H1 (cell line): ENCODE results near the gene CAPN2. TPM values are rescaled to one million over a fixed set of nuclear protein-coding genes. Genes with fewer than 3 reads are reported as not detected.
A peak's percentile ranks its signal among the peaks of the same experiment; 100 is the strongest.

Experiments
- CTCF ChIA-PET: fragments of 300-600 bp; sonication (Branson Sonifier 250); formaldehyde crosslinking; loops from one replicate; lab custom pipeline; 2021; ENCODE audit not compliant: partially characterized antibody; lab: Charles Lee
- POLR2A ChIA-PET: fragments of 300-600 bp; sonication (Branson Sonifier 250); formaldehyde crosslinking; loops from one replicate; lab custom pipeline; 2021; ENCODE audit warnings: inconsistent platforms; ENCODE audit not compliant: partially characterized antibody; lab: Charles Lee
- DNase-seq, 2 experiments: peaks; one replicate each; pipeline versions ENCODE4 v3.0.0 to v3.0.0-alpha.2; 2010 to 2022; ENCODE audit warnings: low spot score in 2 of 2, low read depth in 1 of 2, mixed read lengths in 1 of 2
- FAIRE-seq: peaks from 2 replicates; lab custom pipeline; 2011; peaks lifted over from hg19 to GRCh38; lab: Jason Lieb, UNC
- H2AFZ ChIP-seq: 2 replicates; pipeline ENCODE4 v1.8.1; 2012; ENCODE audit warnings: low read length, inconsistent platforms
- H2AK5ac ChIP-seq: 2 replicates; pipeline ENCODE4 v1.6.1; 2013; ENCODE audit warnings: low read depth, low read length
- H2BK120ac ChIP-seq: replicated peaks from 2 replicates; pipeline ENCODE3; 2013; ENCODE audit warnings: low read depth, low read length, inconsistent platforms
- H2BK12ac ChIP-seq: 2 replicates; pipeline ENCODE4 v1.6.1; 2013; ENCODE audit warnings: low read depth, low read length
- H2BK15ac ChIP-seq: 2 replicates; pipeline ENCODE4 v1.6.1; 2013; ENCODE audit warnings: low read length
- H2BK20ac ChIP-seq: 2 replicates; pipeline ENCODE4 v1.6.1; 2013; ENCODE audit warnings: low read length
- H2BK5ac ChIP-seq: 2 replicates; pipeline ENCODE4 v1.6.1; 2013; ENCODE audit warnings: low read depth, low read length
- H3K14ac ChIP-seq: 2 replicates; pipeline ENCODE4 v1.6.1; 2013; ENCODE audit warnings: inconsistent platforms; ENCODE audit not compliant: insufficient read length
- H3K18ac ChIP-seq: 2 replicates; pipeline ENCODE4 v1.6.1; 2013; ENCODE audit warnings: low read length; ENCODE audit errors: extremely low read depth
- H3K23ac ChIP-seq: 2 replicates; pipeline ENCODE4 v1.6.1; 2013; ENCODE audit warnings: inconsistent platforms; ENCODE audit not compliant: insufficient read length
- H3K23me2 ChIP-seq: 2 replicates; pipeline ENCODE4 v1.6.1; 2013; ENCODE audit warnings: low read depth, low read length
- H3K27ac ChIP-seq: 2 replicates; pipeline ENCODE4 v1.6.1; 2011; ENCODE audit warnings: low read depth, low read length, inconsistent platforms
- H3K27me3 ChIP-seq, 4 experiments: replicated peaks in 1 of 4; 1 replicate in 1 of 4; 2 replicates in 3 of 4; pipeline versions ENCODE4 v1.6.1 to v1.8.1; 2011 to 2013; ENCODE audit warnings: low read length in 3 of 4, mild to moderate bottlenecking in 3 of 4, inconsistent platforms in 2 of 4, mixed read lengths in 2 of 4, moderate library complexity in 1 of 4; ENCODE audit not compliant: control insufficient read depth in 3 of 4, insufficient read depth in 3 of 4; ENCODE audit errors: extremely low read depth in 1 of 4
- H3K36me3 ChIP-seq, 4 experiments: 2 replicates each; pipeline versions ENCODE4 v1.6.1 to v1.8.1; 2011 to 2013; ENCODE audit warnings: mild to moderate bottlenecking in 4 of 4, low read length in 3 of 4, moderate library complexity in 2 of 4, control low read depth in 1 of 4, inconsistent platforms in 1 of 4; ENCODE audit not compliant: insufficient read depth in 4 of 4, control insufficient read depth in 2 of 4
- H3K4ac ChIP-seq: replicated peaks from 2 replicates; pipeline ENCODE3; 2013; ENCODE audit warnings: low read length, low read depth, mixed read lengths, inconsistent platforms; ENCODE audit not compliant: insufficient read length
- H3K4me1 ChIP-seq, 4 experiments: replicated peaks in 1 of 4; 1 replicate in 1 of 4; 2 replicates in 3 of 4; pipeline versions ENCODE4 v1.6.1 to v1.8.1; 2011 to 2013; ENCODE audit warnings: low read length in 3 of 4, inconsistent platforms in 2 of 4, mixed read lengths in 1 of 4; ENCODE audit not compliant: insufficient read depth in 4 of 4, control insufficient read depth in 3 of 4
- H3K4me2 ChIP-seq, 2 experiments: 2 replicates each; pipeline versions ENCODE4 v1.6.1 to v1.8.1; 2011 to 2013; ENCODE audit warnings: low read depth in 2 of 2, low read length in 2 of 2, control low read depth in 1 of 2, inconsistent platforms in 1 of 2, mild to moderate bottlenecking in 1 of 2; ENCODE audit not compliant: insufficient read depth in 1 of 2
- H3K4me3 ChIP-seq, 4 experiments: fragments of 200-600, 300-600 bp in 1 of 4; sonication (generic), shearing (Covaris generic), sonication (Bioruptor Twin) in 1 of 4; 2 replicates each; pipeline versions ENCODE4 v1.5.1 to v1.8.1; 2011 to 2016; ENCODE audit warnings: low read length in 4 of 4, low read depth in 3 of 4, control low read depth in 2 of 4, inconsistent platforms in 2 of 4, mild to moderate bottlenecking in 2 of 4, mixed read lengths in 1 of 4, moderate library complexity in 1 of 4; ENCODE audit not compliant: insufficient read depth in 2 of 4; ENCODE audit errors: extremely low read depth in 1 of 4
- H3K56ac ChIP-seq: replicated peaks from 2 replicates; pipeline ENCODE3; 2013; ENCODE audit warnings: low read depth, mild to moderate bottlenecking, mixed read lengths, low read length, inconsistent platforms; ENCODE audit not compliant: insufficient read length
- H3K79me1 ChIP-seq: 2 replicates; pipeline ENCODE4 v1.6.1; 2013; ENCODE audit warnings: low read depth, low read length, control low read depth
- H3K79me2 ChIP-seq, 2 experiments: 2 replicates each; pipeline versions ENCODE4 v1.6.1 to v1.8.1; 2012 to 2013; ENCODE audit warnings: low read length in 2 of 2, mild to moderate bottlenecking in 2 of 2, inconsistent platforms in 1 of 2; ENCODE audit not compliant: insufficient read depth in 2 of 2, control insufficient read depth in 1 of 2
- H3K9ac ChIP-seq, 4 experiments: replicated peaks in 1 of 4; 1 replicate in 1 of 4; 2 replicates in 3 of 4; pipeline versions ENCODE4 v1.6.1 to v1.8.1; 2011 to 2013; ENCODE audit warnings: low read depth in 3 of 4, low read length in 3 of 4, control low read depth in 2 of 4, mild to moderate bottlenecking in 2 of 4, moderate library complexity in 2 of 4, inconsistent platforms in 1 of 4; ENCODE audit errors: extremely low read depth in 1 of 4
- H3K9me3 ChIP-seq, 2 experiments: 2 replicates each; pipeline versions ENCODE4 v1.6.1 to v1.8.1; 2012 to 2013; ENCODE audit warnings: mild to moderate bottlenecking in 2 of 2, moderate library complexity in 2 of 2, control low read depth in 1 of 2, inconsistent platforms in 1 of 2, low read depth in 1 of 2, low read length in 1 of 2, mixed read lengths in 1 of 2; ENCODE audit not compliant: insufficient read depth in 2 of 2
- H4K20me1 ChIP-seq, 2 experiments: replicated peaks in 1 of 2; 2 replicates each; pipeline versions ENCODE3 to v1.8.1; 2011 to 2013; ENCODE audit warnings: inconsistent platforms in 2 of 2, low read length in 2 of 2, mild to moderate bottlenecking in 1 of 2; ENCODE audit not compliant: insufficient read depth in 2 of 2, control insufficient read depth in 1 of 2
- H4K5ac ChIP-seq: 2 replicates; pipeline ENCODE4 v1.6.1; 2013; ENCODE audit warnings: low read length, low read depth, mixed read lengths, inconsistent platforms; ENCODE audit not compliant: insufficient read length
- H4K8ac ChIP-seq: 2 replicates; pipeline ENCODE4 v1.8.0; 2013; ENCODE audit warnings: mild to moderate bottlenecking, moderate library complexity, low read length, inconsistent platforms; ENCODE audit not compliant: insufficient read depth; ENCODE audit errors: extremely low read depth
- H4K91ac ChIP-seq: replicated peaks from 2 replicates; pipeline ENCODE3; 2013; ENCODE audit warnings: low read length, mixed read lengths, inconsistent platforms; ENCODE audit not compliant: insufficient read length
- CHD2 ChIP-seq: IDR thresholded peaks from 2 replicates; pipeline ENCODE4 v1.6.1; 2012; ENCODE audit warnings: low read length, improper control_type of control experiment
- CREB1 ChIP-seq: IDR thresholded peaks from 2 replicates; pipeline ENCODE4 v1.6.1; 2012; ENCODE audit warnings: inconsistent platforms
- CTBP2 ChIP-seq: IDR thresholded peaks from 2 replicates; pipeline ENCODE4 v1.7.0; 2011; ENCODE audit warnings: borderline replicate concordance, mild to moderate bottlenecking, moderate library complexity, mixed read lengths, low read length; ENCODE audit not compliant: insufficient read depth, insufficient read length
- CTCF ChIP-seq, 3 experiments: IDR thresholded peaks; 1 replicate in 2 of 3; 2 replicates in 1 of 3; pipeline versions ENCODE4 v1.5.1 to v1.6.1; 2011; ENCODE audit warnings: low read length in 3 of 3, mild to moderate bottlenecking in 3 of 3, inconsistent platforms in 2 of 3, low read depth in 1 of 3, moderate library complexity in 1 of 3; ENCODE audit not compliant: insufficient read depth in 1 of 3; ENCODE audit errors: control extremely low read depth in 1 of 3
- EGR1 ChIP-seq: IDR thresholded peaks from 2 replicates; pipeline ENCODE4 v1.6.1; 2011; ENCODE audit warnings: low read depth, low read length, borderline replicate concordance
- FOSL1 ChIP-seq: IDR thresholded peaks from 2 replicates; pipeline ENCODE4 v1.6.1; 2011; ENCODE audit warnings: mild to moderate bottlenecking, low read depth, low read length, moderate library complexity; ENCODE audit not compliant: insufficient read depth
- HDAC6 ChIP-seq: IDR thresholded peaks from one replicate; pipeline ENCODE4 v1.7.1; 2012; ENCODE audit warnings: low read depth, mild to moderate bottlenecking, inconsistent platforms, low read length, moderate library complexity
- JUND ChIP-seq: IDR thresholded peaks from 2 replicates; pipeline ENCODE4 v1.6.1; 2011; ENCODE audit warnings: mild to moderate bottlenecking, improper control_type of control experiment, low read length
- PHF8 ChIP-seq: fragments of 200-600 bp; sonication (generic); conservative IDR thresholded peaks from 2 replicates; pipeline ENCODE4 v1.7.1; 2012; ENCODE audit warnings: low read depth, mild to moderate bottlenecking, inconsistent platforms, low read length, moderate library complexity
- SIX5 ChIP-seq: IDR thresholded peaks from 2 replicates; pipeline ENCODE4 v1.6.1; 2011; ENCODE audit warnings: mild to moderate bottlenecking, low read depth, low read length
- TAF7 ChIP-seq: optimal IDR thresholded peaks from 2 replicates; pipeline ENCODE3; 2011; ENCODE audit warnings: low read depth, mild to moderate bottlenecking, inconsistent platforms, low read length, moderate library complexity, borderline replicate concordance
- YY1 ChIP-seq: IDR thresholded peaks from 2 replicates; pipeline ENCODE4 v1.6.1; 2011; ENCODE audit warnings: low read depth, mild to moderate bottlenecking, low read length
- WGBS, 2 experiments: shearing (Covaris generic) in 1 of 2; methylation state at CpG; one replicate each; pipeline versions ENCODE4 v1.1.6 to v1.1.7; 2013 to 2015; ENCODE audit warnings: low lambda C conversion rate in 2 of 2, mixed read lengths in 2 of 2, inconsistent platforms in 1 of 2, low coverage in 1 of 2, missing lambda C conversion rate in 1 of 2; ENCODE audit not compliant: insufficient replicate concordance in 2 of 2, insufficient coverage in 1 of 2, insufficient read length in 1 of 2; ENCODE audit errors: extremely low coverage in 1 of 2, missing lambda C conversion rate in 1 of 2; 5-methylcytosine and 5-hydroxymethylcytosine counted together
- polyA plus RNA-seq, 7 experiments: library from polyadenylated mRNA; depleted of rRNA in 3 of 7; stranded (reverse) in 5 of 7; unstranded in 2 of 7; fragments of >200 nt in 5 of 7; fragments of 200-250 nt in 2 of 7; gene quantifications; 1 replicate in 5 of 7; 2 replicates in 1 of 7; 4 replicates in 1 of 7; pipeline versions ENCODE4 v1.2.1 to v1.2.3, GENCODE V29; 2011 to 2013; ENCODE audit warnings: missing spikeins in 2 of 7, mixed read lengths in 2 of 7
- total RNA-seq: library from RNA; stranded (reverse); fragmentation: NEBNext Ultra II Directional; extraction: Animal tissue kit (Norgen Biotek cat#: 25700); gene quantifications from 2 replicates; pipeline ENCODE4 v1.2.1, GENCODE V29; 2021

CAPN2 gene
- total and polyA plus RNA-seq, 2 of the 8 experiments (the other 6 are each of a cell fraction or from before 2014, with no cell fraction given), result 9.2 to 10.3 TPM

GRCh38 chr1:223708001-223708359, 4.4 kb upstream of the CAPN2 start:
- WGBS, 2 experiments, result 80% methylated on average over 5 of the region's 5 CpGs; no CpG with 5 or more reads in 1 of the 2 experiments
- no peak overlapping the region for H2AK5ac ChIP-seq
- no peak overlapping the region for H4K91ac ChIP-seq
- ChIA-PET POLR2A (interaction anchor here (1.0 kb wide), 1 partner anchor 138 kb away, joined by 3 read pairs; the partner anchor contains the start of gene TP53BP2), CTCF (interaction anchor here (0.8 to 5.6 kb wide), 12 partner anchors 9 to 151 kb away, joined by 3 to 62 read pairs (median 4); no protein-coding TSS in a partner anchor)
- H3K4me1 ChIP-seq, result peaks cover 0 to 3% (median 0%) of the 10 kb centered on the region in 4 experiments; a peak in 2 of 7 replicates
- no peak overlapping the region for H2BK20ac ChIP-seq
- H2BK15ac ChIP-seq, result no peak overlapping the region
- FAIRE-seq, result no peak
- 0 out of 2 replicates have a peak overlapping the region, but pooled peaks have one; percentile 16 for H2BK5ac ChIP-seq
- no peak overlapping the region for H3K9ac ChIP-seq
- no peak overlapping the region for H4K5ac ChIP-seq
- H3K27ac ChIP-seq, result no peak overlapping the region
- H3K4me3 ChIP-seq, result no peak overlapping the region
- peaks cover 5% of the 10 kb centered on the region; the same call in 1 of the 2 replicates for H3K23me2 ChIP-seq
- no peak overlapping the region for H3K23ac ChIP-seq
- no peak overlapping the region for H3K4ac ChIP-seq
- no peaks in the 10 kb centered on the region for H4K20me1 ChIP-seq
- no peaks in the 10 kb centered on the region for H3K79me2 ChIP-seq
- no peak overlapping the region for H3K14ac ChIP-seq
- peaks cover 0 to 16% (median 8%) of the 10 kb centered on the region in 4 experiments; a peak in 5 of 7 replicates for H3K27me3 ChIP-seq
- no peak overlapping the region for H3K56ac ChIP-seq
- H3K79me1 ChIP-seq, result no peaks in the 10 kb centered on the region
- H3K4me2 ChIP-seq, result no peak overlapping the region
- 0 out of 2 replicates have a peak overlapping the region, but pooled peaks have one; percentile 63 for H2AFZ ChIP-seq
- no peaks in the 10 kb centered on the region for H3K9me3 ChIP-seq
- H3K18ac ChIP-seq, result no peak overlapping the region; the same call in 1 of the 2 replicates
- H4K8ac ChIP-seq, result no peak overlapping the region
- no peak overlapping the region for H2BK12ac ChIP-seq
- H2BK120ac ChIP-seq, result no peak overlapping the region
- H3K36me3 ChIP-seq, result no peaks in the 10 kb centered on the region
- DNase-seq, result no peak
- no peak for TF ChIP-seq FOSL1
- TF ChIP-seq EGR1, result no peak
- TF ChIP-seq SIX5, result no peak
- TF ChIP-seq PHF8, result no peak
- TF ChIP-seq CHD2, result no peak
- no peak for TF ChIP-seq CTCF (IDR thresholded peaks at IDR 0.05; ENCODE audit: control extremely low read depth in 1 of 3, insufficient read depth in 1 of 3, low read depth in 1 of 3, low read length in 3 of 3)
- no peak for TF ChIP-seq TAF7
- no peak for TF ChIP-seq YY1
- no peak for TF ChIP-seq CTBP2
- no peak for TF ChIP-seq JUND
- TF ChIP-seq CREB1, result no peak
- no peak for TF ChIP-seq HDAC6
